Measurements from ENCODE around the gene KCNK13.
"Not testable (repeated sequence)": the region's sequence is repeated elsewhere in the genome, so short reads cannot be mapped to it uniquely, and the experiment has no call there.

Gene KCNK13

GRCh38 chr14:90060965-90061684 lies 669 bp upstream of the KCNK13 start:
- no peak for DNase-seq

- peak; percentile 25 for DNase-seq
Measured at GRCh38 chr14:90062127-90062794, 467 bp downstream of the KCNK13 start.

- DNase-seq: no peak
Measured at GRCh38 chr14:90062822-90063539, 1.2 kb downstream of the KCNK13 start.

GRCh38 chr14:90072350-90072749 lies 10.6 kb downstream of the KCNK13 start:
- DNase-seq: no peak

GRCh38 chr14:90079576-90079975 lies 17.8 kb downstream of the KCNK13 start:
- DNase-seq: no peak

GRCh38 chr14:90087433-90087832 lies 25.6 kb downstream of the KCNK13 start:
- DNase-seq: peak; percentile 42

- DNase-seq: no peak
Measured at GRCh38 chr14:90088176-90088575, 26.4 kb downstream of the KCNK13 start.

- not testable (repeated sequence) for DNase-seq
Measured at GRCh38 chr14:90089486-90089885, 27.7 kb downstream of the KCNK13 start.

- no peak for DNase-seq
Measured at GRCh38 chr14:90091393-90091792, 29.6 kb downstream of the KCNK13 start.

- DNase-seq: no peak
Measured at GRCh38 chr14:90093942-90094595, 32.3 kb downstream of the KCNK13 start.

GRCh38 chr14:90095096-90095495 lies 33.3 kb downstream of the KCNK13 start:
- no peak for DNase-seq

- no peak for DNase-seq
Measured at GRCh38 chr14:90096566-90096965, 34.8 kb downstream of the KCNK13 start.

GRCh38 chr14:90103808-90104207 lies 42.0 kb downstream of the KCNK13 start:
- no peak for DNase-seq

GRCh38 chr14:90105756-90106155 lies 44.0 kb downstream of the KCNK13 start:
- no peak for DNase-seq

- DNase-seq: no peak
Measured at GRCh38 chr14:90107789-90108188, 46.0 kb downstream of the KCNK13 start.

- DNase-seq: no peak
Measured at GRCh38 chr14:90109858-90110257, 48.1 kb downstream of the KCNK13 start.

- no peak for DNase-seq
Measured at GRCh38 chr14:90111895-90112534, 50.2 kb downstream of the KCNK13 start.

- DNase-seq: no peak
Measured at GRCh38 chr14:90114554-90114953, 52.8 kb downstream of the KCNK13 start.

GRCh38 chr14:90115780-90116179 lies 54.0 kb downstream of the KCNK13 start:
- no peak for DNase-seq

GRCh38 chr14:90116444-90116843 lies 54.6 kb downstream of the KCNK13 start:
- no peak for DNase-seq

- no peak for DNase-seq
Measured at GRCh38 chr14:90118027-90118426, 56.2 kb downstream of the KCNK13 start.

GRCh38 chr14:90126260-90126659 lies 64.5 kb downstream of the KCNK13 start:
- no peak for DNase-seq

Data from femur (tissue), 1 donor.